Panc1 (cell line): ENCODE measurements around the gene SENP8. TPM values are rescaled to one million over a fixed set of nuclear protein-coding genes. Genes with fewer than 3 reads are reported as not detected.

Experiments
- ATAC-seq: fragments of 200-7000 bp; cut with Tn5 transposase; 2 replicates; pipeline ENCODE4 v1.9.1; 2020; ENCODE audit warnings: mild to moderate bottlenecking, moderate library complexity
- BruUV-seq: library from RNA; stranded (reverse); fragments of 400-500 nt; replicated peaks from 2 replicates; lab custom pipeline; 2021; lab: Mats Ljungman, UMichigan
- CTCF ChIA-PET: fragments of 300-600 bp; sonication (Branson Sonifier 250); formaldehyde crosslinking; loops from one replicate; lab custom pipeline; 2022; ENCODE audit warnings: antibody characterized with exemption; lab: Charles Lee
- POLR2A ChIA-PET: fragments of 300-600 bp; sonication (Branson Sonifier 250); formaldehyde crosslinking; loops from one replicate; lab custom pipeline; 2022; ENCODE audit warnings: antibody characterized with exemption; lab: Charles Lee
- DNase-seq: peaks from one replicate; pipeline ENCODE4 v3.0.0-alpha.2; 2010; ENCODE audit warnings: low read depth, low spot score
- H3K27ac ChIP-seq: 2 replicates; pipeline ENCODE4 v1.5.1; 2011; ENCODE audit warnings: mild to moderate bottlenecking, low read length, inconsistent platforms
- H3K27me3 ChIP-seq: fragments of 200-500 bp; sonication (Bioruptor generic); 2 replicates; pipeline ENCODE4 v1.6.0; 2014; ENCODE audit warnings: low read length, inconsistent platforms; ENCODE audit not compliant: control insufficient read depth, insufficient read depth
- H3K36me3 ChIP-seq: fragments of 200-500 bp; sonication (Bioruptor generic); 2 replicates; pipeline ENCODE4 v1.5.1; 2014; ENCODE audit warnings: inconsistent platforms, mild to moderate bottlenecking, low read length, moderate library complexity; ENCODE audit not compliant: control insufficient read depth, insufficient read depth
- H3K4me1 ChIP-seq: 2 replicates; pipeline ENCODE4 v1.5.1; 2011; ENCODE audit warnings: inconsistent platforms, mild to moderate bottlenecking, low read length, moderate library complexity; ENCODE audit not compliant: control insufficient read depth, insufficient read depth
- H3K4me3 ChIP-seq, 2 experiments: 2 replicates each; pipeline ENCODE4 v1.5.1; 2011 to 2012; ENCODE audit warnings: low read depth in 2 of 2, low read length in 2 of 2, mild to moderate bottlenecking in 2 of 2, inconsistent platforms in 1 of 2, moderate library complexity in 1 of 2
- H3K9me3 ChIP-seq: fragments of 200-500 bp; sonication (Bioruptor generic); 2 replicates; pipeline ENCODE4 v1.5.1; 2014; ENCODE audit warnings: low read depth, mild to moderate bottlenecking, inconsistent platforms, low read length, moderate library complexity; ENCODE audit not compliant: control insufficient read depth, insufficient read depth
- POLR2AphosphoS5 ChIP-seq: IDR thresholded peaks from 2 replicates; pipeline ENCODE4 v1.6.1; 2012; ENCODE audit warnings: mild to moderate bottlenecking, low read depth, low read length, moderate library complexity
- REST ChIP-seq, 2 experiments: IDR thresholded peaks; 2 replicates each; pipeline ENCODE4 v1.6.1; 2011 to 2012; ENCODE audit warnings: low read depth in 2 of 2, control low read depth in 1 of 2, low read length in 1 of 2, mild to moderate bottlenecking in 1 of 2, moderate library complexity in 1 of 2; ENCODE audit not compliant: insufficient read depth in 1 of 2
- SIN3A ChIP-seq: IDR thresholded peaks from 2 replicates; pipeline ENCODE4 v1.6.1; 2012; ENCODE audit warnings: low read depth, mild to moderate bottlenecking, low read length, moderate library complexity, borderline replicate concordance; ENCODE audit not compliant: insufficient read depth
- TCF7L2 ChIP-seq: IDR thresholded peaks from 2 replicates; pipeline ENCODE4 v1.6.1; 2011; ENCODE audit warnings: mild to moderate bottlenecking, low read depth, low read length, inconsistent platforms
- in situ Hi-C: cut with HindIII; loops from 2 replicates; pipeline ENCODE4 v1.10.0; 2016; ENCODE audit warnings: low sequenced_read_pairs, low pct_unique_long_range_greater_than_20kb
- intact Hi-C: fragments of 100-400 bp; cut with micrococcal nuclease; formaldehyde crosslinking; loops from one replicate; pipeline ENCODE4 v1.10.0; 2022; ENCODE audit not compliant: unreplicated experiment
- total RNA-seq: library from RNA; stranded (reverse); gene quantifications from one replicate; pipeline ENCODE4 v1.2.1, GENCODE V29; 2021; ENCODE audit not compliant: unreplicated experiment
- TF ChIP-seq, protein P1 (sequence below): fragments of 450-650 bp; IDR thresholded peaks from 2 replicates; pipeline ENCODE4 v1.5.1; 2017; ENCODE audit warnings: mild to moderate bottlenecking

Gene SENP8
- total RNA-seq, 1 experiment from 2014 or later, result 2.9 TPM

GRCh38 chr15:72179950-72180581 lies 61.9 kb downstream of the SENP8 start:
- no peak for DNase-seq
- CTCF ChIA-PET, result interaction anchor here (0.7 kb wide), 1 partner anchor 20 kb away, joined by 3 read pairs; no protein-coding TSS in a partner anchor
- H3K4me3 ChIP-seq, result no peak overlapping the region
- no peak for TF ChIP-seq TCF7L2
- no peak for TF ChIP-seq POLR2AphosphoS5
- TF ChIP-seq, protein P1, sequence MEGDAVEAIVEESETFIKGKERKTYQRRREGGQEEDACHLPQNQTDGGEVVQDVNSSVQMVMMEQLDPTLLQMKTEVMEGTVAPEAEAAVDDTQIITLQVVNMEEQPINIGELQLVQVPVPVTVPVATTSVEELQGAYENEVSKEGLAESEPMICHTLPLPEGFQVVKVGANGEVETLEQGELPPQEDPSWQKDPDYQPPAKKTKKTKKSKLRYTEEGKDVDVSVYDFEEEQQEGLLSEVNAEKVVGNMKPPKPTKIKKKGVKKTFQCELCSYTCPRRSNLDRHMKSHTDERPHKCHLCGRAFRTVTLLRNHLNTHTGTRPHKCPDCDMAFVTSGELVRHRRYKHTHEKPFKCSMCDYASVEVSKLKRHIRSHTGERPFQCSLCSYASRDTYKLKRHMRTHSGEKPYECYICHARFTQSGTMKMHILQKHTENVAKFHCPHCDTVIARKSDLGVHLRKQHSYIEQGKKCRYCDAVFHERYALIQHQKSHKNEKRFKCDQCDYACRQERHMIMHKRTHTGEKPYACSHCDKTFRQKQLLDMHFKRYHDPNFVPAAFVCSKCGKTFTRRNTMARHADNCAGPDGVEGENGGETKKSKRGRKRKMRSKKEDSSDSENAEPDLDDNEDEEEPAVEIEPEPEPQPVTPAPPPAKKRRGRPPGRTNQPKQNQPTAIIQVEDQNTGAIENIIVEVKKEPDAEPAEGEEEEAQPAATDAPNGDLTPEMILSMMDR, result no peak
- TF ChIP-seq REST (IDR thresholded peaks at IDR 0.05; ENCODE audit: insufficient read depth in 1 of 2, low read depth in 2 of 2, low read length in 1 of 2), result no peak
- no peak for TF ChIP-seq SIN3A
- intact Hi-C loops, result no loop called here
- H3K4me1 ChIP-seq, result peaks cover 5% of the 10 kb centered on the region; the same call in 1 of the 2 replicates
- no peaks in the 10 kb centered on the region for H3K27me3 ChIP-seq
- H3K36me3 ChIP-seq, result no peaks in the 10 kb centered on the region
- no peak overlapping the region for H3K27ac ChIP-seq
- in situ Hi-C loops, result no loop called here
- no TSS peak for BruUV-seq
- no peaks in the 10 kb centered on the region for H3K9me3 ChIP-seq
- POLR2A ChIA-PET, result no interaction called here
- no peak for ATAC-seq

- CTCF ChIA-PET, result no interaction called here
- in situ Hi-C loops (no loop called here), intact Hi-C loops (no loop called here)
- Histone ChIP-seq H3K4me1 (peaks cover 5% of the 10 kb centered on the region; the same call in 1 of the 2 replicates), H3K4me3 (no peak overlapping the region), H3K27ac (no peak overlapping the region), H3K36me3 (no peaks in the 10 kb centered on the region), H3K9me3 (no peaks in the 10 kb centered on the region), H3K27me3 (no peaks in the 10 kb centered on the region; the same call in 1 of the 2 replicates)
- POLR2A ChIA-PET, result no interaction called here
- no TSS peak for BruUV-seq
- no peak for DNase-seq
- no peak for ATAC-seq
- TF ChIP-seq, protein P1, result no peak
- no peak for TF ChIP-seq REST (IDR thresholded peaks at IDR 0.05; ENCODE audit: insufficient read depth in 1 of 2, low read depth in 2 of 2, low read length in 1 of 2)
- no peak for TF ChIP-seq TCF7L2
These were observed 62.6 kb downstream of the SENP8 start for GRCh38 chr15:72180761-72181324.
